ENCODE data around the gene TEDC1.

The TEDC1 gene

GRCh38 chr14:105473033-105473676 lies 17.9 kb upstream of the TEDC1 start:
- DNase-seq (ENCODE audit: low read depth, low spot score) = no peak
- no peak overlapping the region for H3K27ac ChIP-seq

- DNase-seq (ENCODE audit: low read depth, low spot score) = peak; percentile 24
- peak overlapping the region; percentile 36 for H3K27ac ChIP-seq
Measured at GRCh38 chr14:105473677-105474482, 17.2 kb upstream of the TEDC1 start.

GRCh38 chr14:105474483-105475268 lies 16.4 kb upstream of the TEDC1 start, which contains the start of gene CRIP2:
TSS of gene CRIP2 (plus strand) at chr14:105474821. CDS start at chr14:105474863, 42 bp downstream.
- no peak for DNase-seq (ENCODE audit: low read depth, low spot score)
- H3K27ac ChIP-seq = peak within 1 kb of the TSS; percentile 36

GRCh38 chr14:105475269-105476096 lies 15.6 kb upstream of the TEDC1 start:
- DNase-seq (ENCODE audit: low read depth, low spot score) = no peak
- H3K27ac ChIP-seq = peak overlapping the region; percentile 36

GRCh38 chr14:105476097-105476830 lies 14.8 kb upstream of the TEDC1 start:
- peak overlapping the region; percentile 36 for H3K27ac ChIP-seq
- DNase-seq (ENCODE audit: low read depth, low spot score) = no peak

- no peak overlapping the region for H3K27ac ChIP-seq
- DNase-seq (ENCODE audit: low read depth, low spot score) = no peak
Measured at GRCh38 chr14:105476831-105477659, 14.0 kb upstream of the TEDC1 start.

- no peak overlapping the region for H3K27ac ChIP-seq
- DNase-seq (ENCODE audit: low read depth, low spot score) = no peak
Measured at GRCh38 chr14:105477660-105478397, 13.2 kb upstream of the TEDC1 start.

- H3K27ac ChIP-seq = no peak overlapping the region
- no peak for DNase-seq (ENCODE audit: low read depth, low spot score)
Measured at GRCh38 chr14:105478398-105479251, 12.4 kb upstream of the TEDC1 start.

- no peak overlapping the region for H3K27ac ChIP-seq
- no peak for DNase-seq (ENCODE audit: low read depth, low spot score)
Measured at GRCh38 chr14:105479431-105480158, 11.5 kb upstream of the TEDC1 start.

- H3K27ac ChIP-seq = no peak overlapping the region
- no peak for DNase-seq (ENCODE audit: low read depth, low spot score)
Measured at GRCh38 chr14:105480199-105480746, 10.8 kb upstream of the TEDC1 start.

GRCh38 chr14:105480807-105481801 lies 9.9 kb upstream of the TEDC1 start:
- peak overlapping the region; percentile 82 for H3K27ac ChIP-seq
- peak; percentile 34 for DNase-seq (ENCODE audit: low read depth, low spot score)

- peak; percentile 84 for DNase-seq (ENCODE audit: low read depth, low spot score)
- H3K27ac ChIP-seq = peak overlapping the region; percentile 82
Measured at GRCh38 chr14:105481886-105482457, 9.1 kb upstream of the TEDC1 start.

- no peak for DNase-seq (ENCODE audit: low read depth, low spot score)
- peak overlapping the region; percentile 82 for H3K27ac ChIP-seq
Measured at GRCh38 chr14:105482486-105483110, 8.4 kb upstream of the TEDC1 start.

All from epithelial cell of prostate (primary cell).